ENCODE measurements around the gene SNX10. TPM values are rescaled to one million over a fixed set of nuclear protein-coding genes. Genes with fewer than 3 reads are reported as not detected.

The SNX10 gene
- total and polyA plus RNA-seq, 12 donors: 0.75 to 11.9 (median 1.6) TPM

DNA sequence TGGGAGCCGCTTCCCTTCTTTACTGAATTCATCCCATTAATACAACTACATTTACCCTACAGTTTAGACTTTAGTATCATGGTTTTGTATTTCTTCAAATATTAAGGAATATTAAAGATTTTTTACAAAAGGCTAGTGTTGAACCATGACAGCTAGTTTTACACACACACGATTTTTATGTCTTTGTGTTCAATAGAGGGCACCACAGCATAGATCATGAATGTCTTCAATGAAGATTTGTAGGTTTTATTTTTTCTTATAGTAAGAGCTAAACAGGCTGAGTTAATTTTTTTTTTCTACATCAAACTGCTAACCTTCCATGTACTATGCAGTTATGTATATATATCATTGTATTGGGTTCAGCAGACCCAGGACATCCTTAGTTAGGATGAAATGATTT, 76.9 kb downstream of the SNX10 start:
- no peak for ATAC-seq
- Histone ChIP-seq H3K27me3 (peaks cover 0 to 88% (median 65%) of the 10 kb centered on the region in 7 donors), H3K4me1 (peaks cover 0 to 25% (median 0%) of the 10 kb centered on the region in 9 donors), H3K36me3 (peaks cover 0 to 27% (median 0%) of the 10 kb centered on the region in 9 donors), H3K27ac (no peak overlapping the region), H3K4me3 (no peak overlapping the region), H3K9me3 (no peaks in the 10 kb centered on the region)
- TF ChIP-seq, protein P1, sequence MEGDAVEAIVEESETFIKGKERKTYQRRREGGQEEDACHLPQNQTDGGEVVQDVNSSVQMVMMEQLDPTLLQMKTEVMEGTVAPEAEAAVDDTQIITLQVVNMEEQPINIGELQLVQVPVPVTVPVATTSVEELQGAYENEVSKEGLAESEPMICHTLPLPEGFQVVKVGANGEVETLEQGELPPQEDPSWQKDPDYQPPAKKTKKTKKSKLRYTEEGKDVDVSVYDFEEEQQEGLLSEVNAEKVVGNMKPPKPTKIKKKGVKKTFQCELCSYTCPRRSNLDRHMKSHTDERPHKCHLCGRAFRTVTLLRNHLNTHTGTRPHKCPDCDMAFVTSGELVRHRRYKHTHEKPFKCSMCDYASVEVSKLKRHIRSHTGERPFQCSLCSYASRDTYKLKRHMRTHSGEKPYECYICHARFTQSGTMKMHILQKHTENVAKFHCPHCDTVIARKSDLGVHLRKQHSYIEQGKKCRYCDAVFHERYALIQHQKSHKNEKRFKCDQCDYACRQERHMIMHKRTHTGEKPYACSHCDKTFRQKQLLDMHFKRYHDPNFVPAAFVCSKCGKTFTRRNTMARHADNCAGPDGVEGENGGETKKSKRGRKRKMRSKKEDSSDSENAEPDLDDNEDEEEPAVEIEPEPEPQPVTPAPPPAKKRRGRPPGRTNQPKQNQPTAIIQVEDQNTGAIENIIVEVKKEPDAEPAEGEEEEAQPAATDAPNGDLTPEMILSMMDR (IDR thresholded peaks at IDR 0.05): no peak
- intact Hi-C loops (cut with DNase I): loop anchor here in 8 of 10 donors (2.0 to 10.0 kb wide), 8 partner anchors 84 to 794 kb away; partner anchors contain the start of gene HOXA7 (in 1 of the 8)
- WGBS, 2 donors: 70 to 73% methylated on average over 2 of the region's 2 CpGs
- no peak for DNase-seq

DNA sequence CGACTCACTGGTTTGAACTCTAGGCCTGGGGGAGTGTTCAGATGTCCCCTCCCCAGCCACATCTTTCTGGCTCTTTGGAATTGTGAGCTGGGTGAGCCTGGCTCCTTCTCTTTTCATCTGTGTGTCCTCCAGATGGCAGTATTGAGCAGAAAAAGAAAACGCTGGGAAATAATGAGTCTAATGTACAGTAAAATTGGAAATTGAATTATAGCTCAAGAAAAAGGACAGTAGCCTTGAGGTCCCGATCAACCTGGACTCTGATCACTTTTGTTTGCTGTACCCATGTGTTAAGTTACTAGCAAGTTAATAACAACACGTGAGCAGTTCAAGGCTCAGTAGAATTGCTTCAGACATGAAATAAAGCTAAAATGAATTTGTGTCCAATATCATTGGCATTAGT, 77.9 kb downstream of the SNX10 start:
- TF ChIP-seq, protein P1 (IDR thresholded peaks at IDR 0.05): peak; percentile 65 to 88 (median 83)
- peaks cover 3 to 91% (median 72%) of the 10 kb centered on the region in 7 donors for H3K27me3 ChIP-seq
- H3K27ac ChIP-seq: no peak overlapping the region
- peaks cover 0 to 27% (median 0%) of the 10 kb centered on the region in 9 donors for H3K36me3 ChIP-seq
- peaks cover 0 to 24% (median 0%) of the 10 kb centered on the region in 9 donors for H3K4me1 ChIP-seq
- DNase-seq: peak in 1 of 2 donors; percentile 40
- ATAC-seq: peak in 7 of 8 donors; percentile 61 to 84 (median 69)
- intact Hi-C loops (cut with DNase I): loop anchor here in 8 of 10 donors (1.0 to 10.0 kb wide), 9 partner anchors 85 to 793 kb away; partner anchors contain the start of gene HOXA7 (in 1 of the 8)
- no peaks in the 10 kb centered on the region for H3K9me3 ChIP-seq
- WGBS, 2 donors: 4 to 5% methylated on average over 4 of the region's 4 CpGs
- H3K4me3 ChIP-seq: peak overlapping the region in 2 of 10 donors; percentile 3 to 5

GRCh38 chr7:26370011-26370410, 78.3 kb downstream of the SNX10 start:
- H3K4me1 ChIP-seq: peaks cover 0 to 20% (median 0%) of the 10 kb centered on the region in 9 donors

DNA sequence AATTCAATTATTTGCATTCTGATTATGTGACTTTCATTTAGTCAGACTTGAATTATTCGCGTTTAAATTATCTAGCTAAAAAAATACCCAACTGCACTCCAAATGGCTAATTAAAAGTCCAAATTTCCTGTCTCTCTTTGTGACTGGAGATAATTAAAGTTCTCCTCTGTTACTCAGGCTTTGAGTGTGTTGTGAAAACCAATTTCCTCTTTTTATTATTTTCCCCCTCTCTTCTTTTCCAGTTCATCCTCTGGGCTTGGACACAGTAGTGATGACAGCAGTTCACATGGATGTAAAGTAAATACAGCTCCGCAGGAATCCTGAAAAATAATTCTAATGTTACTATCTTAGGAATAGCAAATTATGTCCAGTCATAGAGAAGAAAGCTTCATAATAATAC, 80.6 kb downstream of the SNX10 start:
- Histone ChIP-seq H3K4me3 (no peak overlapping the region), H3K9me3 (no peaks in the 10 kb centered on the region), H3K27me3 (peaks cover 20 to 98% (median 83%) of the 10 kb centered on the region in 7 donors), H3K36me3 (peaks cover 0 to 6% (median 0%) of the 10 kb centered on the region in 9 donors), H3K4me1 (peaks cover 2 to 26% (median 6%) of the 10 kb centered on the region in 9 donors), H3K27ac (no peak overlapping the region)
- WGBS, 2 donors: 72% methylated on average over 3 of the region's 3 CpGs
- intact Hi-C loops (cut with DNase I): loop anchor here in 5 of 10 donors (5.0 to 10.0 kb wide), 4 partner anchors 133 to 790 kb away; no protein-coding TSS in a partner anchor
- TF ChIP-seq, protein P1 (IDR thresholded peaks at IDR 0.05): no peak
- DNase-seq (no peak), ATAC-seq (no peak)

More at GRCh38 chr7:26370011-26370410, 78.3 kb downstream of the SNX10 start:
- 48 to 50% methylated on average over 5 of the region's 5 CpGs for WGBS, 2 donors
- H3K27ac ChIP-seq: no peak overlapping the region
- ATAC-seq (peak in 4 of 8 donors; percentile 39 to 77 (median 56)), DNase-seq (no peak)
- peaks cover 7 to 91% (median 74%) of the 10 kb centered on the region in 7 donors for H3K27me3 ChIP-seq
- TF ChIP-seq, protein P1 (IDR thresholded peaks at IDR 0.05): no peak
- H3K9me3 ChIP-seq: no peaks in the 10 kb centered on the region
- peak overlapping the region in 2 of 10 donors; percentile 3 to 5 for H3K4me3 ChIP-seq
- intact Hi-C loops (cut with DNase I): loop anchor here in 7 of 10 donors (1.0 to 10.0 kb wide), 7 partner anchors 135 to 792 kb away; no protein-coding TSS in a partner anchor
- peaks cover 0 to 27% (median 0%) of the 10 kb centered on the region in 9 donors for H3K36me3 ChIP-seq
